IMR-90 (cell line): ENCODE results near the gene NLGN3. TPM values are rescaled to one million over a fixed set of nuclear protein-coding genes. Genes with fewer than 3 reads are reported as not detected.

Experiments
- ATAC-seq: fragments of 200-7000 bp; cut with Tn5 transposase; 2 replicates; pipeline ENCODE4 v1.9.1; 2020; ENCODE audit warnings: low read depth, mild to moderate bottlenecking, moderate library complexity
- BruUV-seq: library from RNA; stranded (reverse); fragments of 400-500 nt; replicated peaks from 2 replicates; lab custom pipeline; 2021; lab: Mats Ljungman, UMichigan
- CTCF ChIA-PET: fragments of 300-600 bp; formaldehyde crosslinking; extraction: SDS; loops from one replicate; lab custom pipeline; 2021; ENCODE audit warnings: antibody characterized with exemption; lab: Yijun Ruan, JAX
- POLR2A ChIA-PET: fragments of 300-600 bp; sonication (Branson Sonifier 250); formaldehyde crosslinking; loops from one replicate; lab custom pipeline; 2022; ENCODE audit warnings: antibody characterized with exemption; ENCODE audit not compliant: unreplicated experiment; lab: Charles Lee
- DNase-seq: peaks from one replicate; pipeline ENCODE4 v3.0.0; 2013
- H2AFZ ChIP-seq: replicated peaks from 2 replicates; pipeline ENCODE3; 2013; ENCODE audit warnings: low read length, mild to moderate bottlenecking; ENCODE audit not compliant: poor library complexity
- H2AK5ac ChIP-seq: 2 replicates; pipeline ENCODE4 v1.6.1; 2013; ENCODE audit warnings: low read depth, low read length, inconsistent platforms
- H2AK9ac ChIP-seq: replicated peaks from 2 replicates; pipeline ENCODE3; 2013; ENCODE audit warnings: mild to moderate bottlenecking, low read depth, low read length, moderate library complexity; ENCODE audit not compliant: poor library complexity
- H2BK120ac ChIP-seq: 2 replicates; pipeline ENCODE4 v1.6.1; 2013; ENCODE audit warnings: low read depth, low read length, inconsistent platforms
- H2BK15ac ChIP-seq: 3 replicates; pipeline ENCODE4 v1.6.1; 2013; ENCODE audit warnings: low read depth, low read length, inconsistent platforms
- H2BK20ac ChIP-seq: 2 replicates; pipeline ENCODE4 v1.6.1; 2013; ENCODE audit warnings: low read depth, mild to moderate bottlenecking, inconsistent platforms, low read length, moderate library complexity
- H2BK5ac ChIP-seq: 2 replicates; pipeline ENCODE4 v1.6.1; 2013; ENCODE audit warnings: mild to moderate bottlenecking, low read depth, low read length, inconsistent platforms; ENCODE audit not compliant: poor library complexity, severe bottlenecking
- H3K14ac ChIP-seq: replicated peaks from 2 replicates; pipeline ENCODE4 v1.6.1; 2013; ENCODE audit warnings: low read depth, low read length, inconsistent platforms
- H3K18ac ChIP-seq: 2 replicates; pipeline ENCODE4 v1.6.1; 2013; ENCODE audit warnings: low read depth, low read length, control low read depth
- H3K23ac ChIP-seq: 2 replicates; pipeline ENCODE4 v1.6.1; 2013; ENCODE audit warnings: low read depth, low read length, inconsistent platforms
- H3K27ac ChIP-seq: 2 replicates; pipeline ENCODE4 v1.5.1; 2013; ENCODE audit warnings: mild to moderate bottlenecking, control low read depth, low read length; ENCODE audit not compliant: insufficient read depth
- H3K27me3 ChIP-seq: 2 replicates; pipeline ENCODE4 v1.6.1; 2013; ENCODE audit warnings: low read length; ENCODE audit not compliant: control insufficient read depth, insufficient read depth
- H3K36me3 ChIP-seq: 2 replicates; pipeline ENCODE4 v1.6.1; 2013; ENCODE audit warnings: low read length, mixed read lengths; ENCODE audit not compliant: control insufficient read depth, insufficient read depth
- H3K4ac ChIP-seq: 2 replicates; pipeline ENCODE4 v1.6.1; 2013; ENCODE audit warnings: low read depth, low read length, inconsistent platforms
- H3K4me1 ChIP-seq: 2 replicates; pipeline ENCODE4 v1.6.1; 2013; ENCODE audit warnings: low read length, mixed read lengths; ENCODE audit not compliant: control insufficient read depth, insufficient read depth
- H3K4me2 ChIP-seq: 2 replicates; pipeline ENCODE4 v1.6.1; 2013; ENCODE audit warnings: low read depth, mild to moderate bottlenecking, control low read depth, low read length, moderate library complexity
- H3K4me3 ChIP-seq: 2 replicates; pipeline ENCODE4 v1.5.1; 2013; ENCODE audit warnings: low read depth, mild to moderate bottlenecking, control low read depth, low read length, moderate library complexity; ENCODE audit not compliant: insufficient read depth
- H3K56ac ChIP-seq: 2 replicates; pipeline ENCODE4 v1.6.1; 2013; ENCODE audit warnings: low read length, inconsistent platforms; ENCODE audit not compliant: insufficient read depth; ENCODE audit errors: extremely low read depth
- H3K79me1 ChIP-seq, 2 experiments: 2 replicates each; pipeline ENCODE4 v1.6.1; 2013; ENCODE audit warnings: low read length in 2 of 2, inconsistent platforms in 1 of 2, low read depth in 1 of 2
- H3K9ac ChIP-seq: 2 replicates; pipeline ENCODE4 v1.6.1; 2013; ENCODE audit warnings: low read depth, low read length, control low read depth
- H3K9me1 ChIP-seq: 2 replicates; pipeline ENCODE4 v1.6.1; 2013; ENCODE audit warnings: low read length, inconsistent platforms; ENCODE audit not compliant: insufficient read depth
- H3K9me3 ChIP-seq: 2 replicates; pipeline ENCODE4 v1.6.1; 2013; ENCODE audit warnings: low read length; ENCODE audit not compliant: control insufficient read depth, insufficient read depth
- H4K20me1 ChIP-seq: 2 replicates; pipeline ENCODE4 v1.6.1; 2013; ENCODE audit warnings: low read length, inconsistent platforms; ENCODE audit not compliant: insufficient read depth
- H4K5ac ChIP-seq: 2 replicates; pipeline ENCODE4 v1.6.1; 2013; ENCODE audit warnings: mild to moderate bottlenecking, low read depth, low read length, control low read depth
- H4K8ac ChIP-seq, 2 experiments: 2 replicates each; pipeline ENCODE4 v1.6.1; 2013; ENCODE audit warnings: low read depth in 2 of 2, low read length in 2 of 2, control low read depth in 1 of 2, inconsistent platforms in 1 of 2
- H4K91ac ChIP-seq: 2 replicates; pipeline ENCODE4 v1.6.1; 2013; ENCODE audit warnings: low read depth, low read length, inconsistent platforms; ENCODE audit not compliant: insufficient read depth
- ELK1 ChIP-seq: fragments of 150-350 bp; IDR thresholded peaks from 2 replicates; pipeline ENCODE4 v1.6.1; 2016; ENCODE audit warnings: low read depth, mild to moderate bottlenecking, low read length, moderate library complexity, borderline replicate concordance
- FOS ChIP-seq: fragments of 150-350 bp; IDR thresholded peaks from 2 replicates; pipeline ENCODE4 v1.6.1; 2016; ENCODE audit warnings: low read depth, low read length
- MAZ ChIP-seq: IDR thresholded peaks from 2 replicates; pipeline ENCODE4 v1.6.1; 2012; ENCODE audit warnings: low read depth, mild to moderate bottlenecking, low read length, improper control_type of control experiment, moderate library complexity, borderline replicate concordance
- MXI1 ChIP-seq: IDR thresholded peaks from 2 replicates; pipeline ENCODE4 v1.6.1; 2012; ENCODE audit warnings: low read depth, mild to moderate bottlenecking, low read length, moderate library complexity, borderline replicate concordance
- NFE2L2 ChIP-seq: fragments of 150-350 bp; IDR thresholded peaks from 2 replicates; pipeline ENCODE4 v1.6.1; 2016; ENCODE audit warnings: low read depth, mild to moderate bottlenecking, low read length
- RFX5 ChIP-seq: IDR thresholded peaks from 2 replicates; pipeline ENCODE4 v1.8.0; 2012; ENCODE audit warnings: low read depth, mild to moderate bottlenecking, low read length, moderate library complexity
- SMC3 ChIP-seq: fragments of 150-350 bp; IDR thresholded peaks from 2 replicates; pipeline ENCODE4 v1.6.1; 2016; ENCODE audit warnings: low read depth, mild to moderate bottlenecking, antibody characterized with exemption, low read length, moderate library complexity
- USF2 ChIP-seq: fragments of 150-350 bp; IDR thresholded peaks from 2 replicates; pipeline ENCODE4 v1.6.1; 2017; ENCODE audit warnings: mild to moderate bottlenecking, antibody characterized with exemption, low read length, low read depth
- WGBS, 2 experiments: methylation state at CpG; one replicate each; pipeline versions ENCODE4 v1.1.5 to v1.1.7; 2013; ENCODE audit warnings: missing lambda C conversion rate in 2 of 2; ENCODE audit not compliant: insufficient read length in 1 of 2; ENCODE audit errors: extremely low coverage in 2 of 2; 5-methylcytosine and 5-hydroxymethylcytosine counted together
- dilution Hi-C: fragments of 300-500 bp; cut with HindIII; formaldehyde crosslinking; loops from one replicate; pipeline ENCODE4 v1.14.3; 2018; ENCODE audit warnings: low sequenced_read_pairs; ENCODE audit not compliant: unreplicated experiment
- in situ Hi-C: fragments of 300-500 bp; cut with MboI; formaldehyde crosslinking; loops from 3 replicates; pipeline ENCODE4 v1.14.3; 2019; ENCODE audit warnings: low sequenced_read_pairs, inconsistent platforms, mixed read lengths
- intact Hi-C: fragments of 100-400 bp; cut with micrococcal nuclease; formaldehyde crosslinking; loops from 2 replicates; pipeline ENCODE4 v1.10.0; 2022
- polyA plus RNA-seq, 3 experiments: library from polyadenylated mRNA; depleted of rRNA; stranded (reverse); fragments of >200 nt; gene quantifications; 2 replicates each; pipeline ENCODE4 v1.2.3, GENCODE V29; 2012; ENCODE audit warnings: low replicate concordance in 1 of 3
- total RNA-seq: library from RNA; depleted of rRNA; stranded (reverse); fragments of >200 nt; gene quantifications from 2 replicates; pipeline ENCODE4 v1.2.3, GENCODE V29; 2012
- TF ChIP-seq, protein P1 (sequence below): conservative IDR thresholded peaks from 2 replicates; pipeline ENCODE4 v1.5.1; 2012; ENCODE audit warnings: mild to moderate bottlenecking, low read depth, low read length, improper control_type of control experiment

The NLGN3 gene
- total and polyA plus RNA-seq, 2 of the 4 experiments (the other 2 are of a cell fraction), result 0.18 to 0.39 TPM

GRCh38 chrX:71216485-71216884 is 71.8 kb downstream of the NLGN3 start:
- Histone ChIP-seq H2AK9ac (no peak overlapping the region), H3K27me3 (peaks cover 23% of the 10 kb centered on the region), H3K4me2 (no peak overlapping the region), H4K8ac (no peak overlapping the region), H3K9me3 (no peaks in the 10 kb centered on the region), H3K23ac (no peak overlapping the region), H3K4ac (no peak overlapping the region), H3K14ac (no peak overlapping the region), H2BK20ac (no peak overlapping the region), H4K91ac (no peak overlapping the region), H3K9me1 (no peaks in the 10 kb centered on the region), H4K5ac (no peak overlapping the region), H2AFZ (no peak overlapping the region), H3K27ac (no peak overlapping the region), H3K79me1 (no peaks in the 10 kb centered on the region), H3K56ac (no peak overlapping the region), H4K20me1 (no peaks in the 10 kb centered on the region), H2BK120ac (no peak overlapping the region), H2BK15ac (no peak overlapping the region), H2BK5ac (no peak overlapping the region), H3K36me3 (no peaks in the 10 kb centered on the region), H3K18ac (no peak overlapping the region), H2AK5ac (no peak overlapping the region), H3K9ac (no peak overlapping the region), H3K4me1 (no peaks in the 10 kb centered on the region), H3K4me3 (no peak overlapping the region)
- no TSS peak for BruUV-seq
- ChIA-PET CTCF (no interaction called here), POLR2A (no interaction called here)
- no peak for ATAC-seq
- intact Hi-C loops, result no loop called here
- in situ Hi-C loops, result no loop called here
- WGBS, 2 experiments, result 43% methylated on average over 4 of the region's 6 CpGs; no CpG with 5 or more reads in 1 of the 2 experiments
- TF ChIP-seq, protein P1, sequence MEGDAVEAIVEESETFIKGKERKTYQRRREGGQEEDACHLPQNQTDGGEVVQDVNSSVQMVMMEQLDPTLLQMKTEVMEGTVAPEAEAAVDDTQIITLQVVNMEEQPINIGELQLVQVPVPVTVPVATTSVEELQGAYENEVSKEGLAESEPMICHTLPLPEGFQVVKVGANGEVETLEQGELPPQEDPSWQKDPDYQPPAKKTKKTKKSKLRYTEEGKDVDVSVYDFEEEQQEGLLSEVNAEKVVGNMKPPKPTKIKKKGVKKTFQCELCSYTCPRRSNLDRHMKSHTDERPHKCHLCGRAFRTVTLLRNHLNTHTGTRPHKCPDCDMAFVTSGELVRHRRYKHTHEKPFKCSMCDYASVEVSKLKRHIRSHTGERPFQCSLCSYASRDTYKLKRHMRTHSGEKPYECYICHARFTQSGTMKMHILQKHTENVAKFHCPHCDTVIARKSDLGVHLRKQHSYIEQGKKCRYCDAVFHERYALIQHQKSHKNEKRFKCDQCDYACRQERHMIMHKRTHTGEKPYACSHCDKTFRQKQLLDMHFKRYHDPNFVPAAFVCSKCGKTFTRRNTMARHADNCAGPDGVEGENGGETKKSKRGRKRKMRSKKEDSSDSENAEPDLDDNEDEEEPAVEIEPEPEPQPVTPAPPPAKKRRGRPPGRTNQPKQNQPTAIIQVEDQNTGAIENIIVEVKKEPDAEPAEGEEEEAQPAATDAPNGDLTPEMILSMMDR, result no peak
- TF ChIP-seq RFX5 (no peak), MXI1 (no peak), USF2 (no peak), FOS (no peak), ELK1 (no peak), SMC3 (no peak), MAZ (no peak), NFE2L2 (no peak)
- dilution Hi-C loops, result no loop called here
- no peak for DNase-seq
